HEK293 (cell line): ENCODE measurements around the gene NEIL3.
A peak's percentile ranks its signal among the peaks of the same experiment; 100 is the strongest.

Experiments used
- CTCF ChIA-PET: fragments of 350-600 bp; formaldehyde crosslinking; extraction: SDS; loops from one replicate; lab custom pipeline; 2021; ENCODE audit warnings: antibody characterized with exemption; lab: Yijun Ruan, JAX
- POLR2A ChIA-PET: fragments of 300-600 bp; formaldehyde crosslinking; extraction: SDS; loops from one replicate; lab custom pipeline; 2020; ENCODE audit warnings: antibody characterized with exemption, inconsistent platforms; lab: Yijun Ruan, JAX
- H3K27ac ChIP-seq: fragments of 200-500 bp; sonication (Bioruptor generic); 2 replicates; pipeline ENCODE4 v1.5.1; 2014; ENCODE audit warnings: low read depth, low read length, control low read depth, inconsistent platforms; ENCODE audit errors: extremely low read depth
- H3K36me3 ChIP-seq, 2 experiments: fragments of 200-500 bp in 1 of 2; sonication (Bioruptor generic) in 1 of 2; 1 replicate in 1 of 2; 2 replicates in 1 of 2; pipeline ENCODE4 v1.5.1; 2014 to 2017; ENCODE audit warnings: inconsistent platforms in 2 of 2, low read length in 2 of 2; ENCODE audit not compliant: control insufficient read depth in 2 of 2, insufficient read depth in 1 of 2
- H3K4me1 ChIP-seq: fragments of 200-500 bp; sonication (Bioruptor generic); 2 replicates; pipeline ENCODE4 v1.5.1; 2014; ENCODE audit warnings: mild to moderate bottlenecking, low read length, inconsistent platforms; ENCODE audit not compliant: control insufficient read depth, insufficient read depth
- H3K4me3 ChIP-seq: 2 replicates; pipeline ENCODE4 v1.5.1; 2011; ENCODE audit warnings: low read depth, mild to moderate bottlenecking, control low read depth, low read length, moderate library complexity
- H3K9me3 ChIP-seq: fragments of 200-500 bp; sonication (Bioruptor generic); 2 replicates; pipeline ENCODE4 v1.5.1; 2014; ENCODE audit warnings: low read depth, low read length, inconsistent platforms; ENCODE audit not compliant: control insufficient read depth, insufficient read depth
- GLIS2 ChIP-seq: fragments of 450-650 bp; formaldehyde crosslinking; IDR thresholded peaks from 2 replicates; pipeline ENCODE4 v1.5.1; 2016; ENCODE audit warnings: missing biosample characterization, missing genetic modification characterization
- HOXD13 ChIP-seq: sonication (generic); formaldehyde crosslinking; IDR thresholded peaks from 2 replicates; pipeline ENCODE4 v1.8.0; 2022; ENCODE audit warnings: missing genetic modification reagents, borderline replicate concordance
- OVOL3 ChIP-seq: fragments of 450-650 bp; formaldehyde crosslinking; IDR thresholded peaks from 2 replicates; pipeline ENCODE4 v1.5.1; 2016; ENCODE audit warnings: missing biosample characterization, missing genetic modification characterization
- PRDM1 ChIP-seq: fragments of 450-650 bp; formaldehyde crosslinking; IDR thresholded peaks from 2 replicates; pipeline ENCODE4; 2016; ENCODE audit warnings: missing biosample characterization, missing genetic modification characterization
- RBAK ChIP-seq: fragments of 450-650 bp; formaldehyde crosslinking; IDR thresholded peaks from 2 replicates; pipeline ENCODE4 v1.5.1; 2016; ENCODE audit warnings: missing biosample characterization, missing genetic modification characterization
- REPIN1 ChIP-seq: fragments of 450-650 bp; formaldehyde crosslinking; IDR thresholded peaks from 2 replicates; pipeline ENCODE4 v1.5.1; 2017; ENCODE audit warnings: missing biosample characterization, missing genetic modification characterization, low read depth
- SCRT2 ChIP-seq: fragments of 450-650 bp; formaldehyde crosslinking; IDR thresholded peaks from 2 replicates; pipeline ENCODE4 v1.5.1; 2016; ENCODE audit warnings: missing biosample characterization, missing genetic modification characterization
- SETDB1 ChIP-seq: IDR thresholded peaks from one replicate; pipeline ENCODE4 v1.6.1; 2017; ENCODE audit warnings: mild to moderate bottlenecking, low read length, moderate library complexity, mixed read lengths; ENCODE audit not compliant: insufficient read length
- SP7 ChIP-seq: fragments of 450-650 bp; formaldehyde crosslinking; IDR thresholded peaks from 2 replicates; pipeline ENCODE4 v1.5.1; 2016; ENCODE audit warnings: missing biosample characterization, missing genetic modification characterization
- TRIM28 ChIP-seq: IDR thresholded peaks from 2 replicates; pipeline ENCODE4 v1.6.1; 2011; ENCODE audit warnings: low read length, control low read depth, borderline replicate concordance
- ZBTB21 ChIP-seq: fragments of 450-650 bp; formaldehyde crosslinking; IDR thresholded peaks from 2 replicates; pipeline ENCODE4 v1.5.1; 2017; ENCODE audit warnings: missing biosample characterization, missing genetic modification characterization
- ZFP37 ChIP-seq: fragments of 450-650 bp; formaldehyde crosslinking; IDR thresholded peaks from 2 replicates; pipeline ENCODE4 v1.5.1; 2016; ENCODE audit warnings: missing biosample characterization, missing genetic modification characterization
- ZNF133 ChIP-seq: fragments of 450-650 bp; formaldehyde crosslinking; IDR thresholded peaks from 2 replicates; pipeline ENCODE4 v1.5.1; 2016; ENCODE audit warnings: missing biosample characterization, missing genetic modification characterization
- ZNF138 ChIP-seq: fragments of 450-650 bp; formaldehyde crosslinking; IDR thresholded peaks from 2 replicates; pipeline ENCODE4 v1.5.1; 2016; ENCODE audit warnings: missing biosample characterization, missing genetic modification characterization, borderline replicate concordance
- ZNF140 ChIP-seq: fragments of 450-650 bp; formaldehyde crosslinking; IDR thresholded peaks from 2 replicates; pipeline ENCODE4 v1.5.1; 2016; ENCODE audit warnings: missing biosample characterization, missing genetic modification characterization
- ZNF148 ChIP-seq: fragments of 450-650 bp; formaldehyde crosslinking; IDR thresholded peaks from 2 replicates; pipeline ENCODE4 v1.5.0; 2017; ENCODE audit warnings: missing biosample characterization, missing genetic modification characterization, borderline replicate concordance
- ZNF221 ChIP-seq: fragments of 450-650 bp; formaldehyde crosslinking; IDR thresholded peaks from 2 replicates; pipeline ENCODE4 v1.5.1; 2017; ENCODE audit warnings: missing biosample characterization, missing genetic modification characterization, borderline replicate concordance
- ZNF248 ChIP-seq: fragments of 450-650 bp; formaldehyde crosslinking; IDR thresholded peaks from 2 replicates; pipeline ENCODE4 v1.5.1; 2017; ENCODE audit warnings: missing biosample characterization, missing genetic modification characterization
- ZNF280C ChIP-seq: fragments of 450-650 bp; formaldehyde crosslinking; IDR thresholded peaks from 2 replicates; pipeline ENCODE4 v1.5.1; 2016; ENCODE audit warnings: missing biosample characterization, missing genetic modification characterization
- ZNF302 ChIP-seq: fragments of 450-650 bp; formaldehyde crosslinking; IDR thresholded peaks from 2 replicates; pipeline ENCODE4 v1.5.1; 2016; ENCODE audit warnings: missing biosample characterization, missing genetic modification characterization, low read depth
- ZNF433 ChIP-seq: fragments of 450-650 bp; formaldehyde crosslinking; IDR thresholded peaks from 2 replicates; pipeline ENCODE4 v1.5.1; 2016; ENCODE audit warnings: missing biosample characterization, missing genetic modification characterization, low read depth
- ZNF548 ChIP-seq: fragments of 450-650 bp; formaldehyde crosslinking; IDR thresholded peaks from 2 replicates; pipeline ENCODE4 v1.5.1; 2016; ENCODE audit warnings: missing biosample characterization, missing genetic modification characterization
- ZNF560 ChIP-seq: fragments of 450-650 bp; formaldehyde crosslinking; IDR thresholded peaks from 2 replicates; pipeline ENCODE4 v1.5.1; 2017; ENCODE audit warnings: missing biosample characterization, missing genetic modification characterization, borderline replicate concordance
- ZNF561 ChIP-seq: fragments of 450-650 bp; IDR thresholded peaks from 2 replicates; pipeline ENCODE4 v1.5.1; 2018; ENCODE audit warnings: missing biosample characterization, missing genetic modification characterization, borderline replicate concordance
- ZNF571 ChIP-seq: fragments of 450-650 bp; formaldehyde crosslinking; IDR thresholded peaks from 2 replicates; pipeline ENCODE4 v1.5.0; 2017; ENCODE audit warnings: missing biosample characterization, missing genetic modification characterization
- ZNF610 ChIP-seq: fragments of 450-650 bp; formaldehyde crosslinking; IDR thresholded peaks from 2 replicates; pipeline ENCODE4 v1.5.1; 2016; ENCODE audit warnings: missing biosample characterization, missing genetic modification characterization, borderline replicate concordance
- ZNF621 ChIP-seq: fragments of 450-650 bp; formaldehyde crosslinking; IDR thresholded peaks from 2 replicates; pipeline ENCODE4 v1.5.1; 2017; ENCODE audit warnings: missing biosample characterization, missing genetic modification characterization
- ZNF623 ChIP-seq: fragments of 450-650 bp; formaldehyde crosslinking; IDR thresholded peaks from 2 replicates; pipeline ENCODE4 v1.5.1; 2016; ENCODE audit warnings: missing biosample characterization, missing genetic modification characterization
- ZNF629 ChIP-seq: fragments of 450-650 bp; formaldehyde crosslinking; IDR thresholded peaks from 2 replicates; pipeline ENCODE4 v1.5.1; 2017; ENCODE audit warnings: missing biosample characterization, missing genetic modification characterization
- ZNF677 ChIP-seq: fragments of 450-650 bp; IDR thresholded peaks from 2 replicates; pipeline ENCODE4 v1.5.0; 2018; ENCODE audit warnings: missing biosample characterization, mild to moderate bottlenecking, missing genetic modification characterization, moderate library complexity
- ZNF747 ChIP-seq: fragments of 450-650 bp; formaldehyde crosslinking; IDR thresholded peaks from 2 replicates; pipeline ENCODE4 v1.5.1; 2016; ENCODE audit warnings: missing biosample characterization, missing genetic modification characterization
- ZNF843 ChIP-seq: fragments of 450-650 bp; formaldehyde crosslinking; IDR thresholded peaks from 2 replicates; pipeline ENCODE4 v1.5.1; 2016; ENCODE audit warnings: missing biosample characterization, missing genetic modification characterization
- ZSCAN16 ChIP-seq: fragments of 450-650 bp; formaldehyde crosslinking; IDR thresholded peaks from 2 replicates; pipeline ENCODE4 v1.5.1; 2016; ENCODE audit warnings: missing biosample characterization, missing genetic modification characterization
- ZXDB ChIP-seq: fragments of 450-650 bp; formaldehyde crosslinking; IDR thresholded peaks from 2 replicates; pipeline ENCODE4 v1.5.1; 2016; ENCODE audit warnings: missing biosample characterization, missing genetic modification characterization

NEIL3 gene

GRCh38 chr4:177297785-177298391 lies 11.8 kb upstream of the NEIL3 start:
- H3K4me1 ChIP-seq = no peaks in the 10 kb centered on the region
- ChIA-PET CTCF (no interaction called here), POLR2A (no interaction called here)
- no peak overlapping the region for H3K4me3 ChIP-seq
- peak; percentile 91; the same call in 1 of the 2 replicates for TF ChIP-seq TRIM28
- peak; percentile 88 for TF ChIP-seq SETDB1
- TF ChIP-seq ZNF843 (tag by site-specific recombination) = no peak
- no peak for TF ChIP-seq ZNF248 (tag by site-specific recombination)
- no peak for TF ChIP-seq ZXDB (tag by site-specific recombination)
- no peak for TF ChIP-seq ZNF280C (tag by site-specific recombination)
- TF ChIP-seq ZNF140 = no peak
- H3K36me3 ChIP-seq = no peaks in the 10 kb centered on the region
- no peak overlapping the region for H3K27ac ChIP-seq
- no peaks in the 10 kb centered on the region for H3K9me3 ChIP-seq

- ChIA-PET POLR2A (no interaction called here), CTCF (interaction anchor here (0.7 kb wide), 1 partner anchor 23 kb away, joined by 3 read pairs; no protein-coding TSS in a partner anchor)
- no peaks in the 10 kb centered on the region for H3K4me1 ChIP-seq
These were observed 8.5 kb upstream of the NEIL3 start for GRCh38 chr4:177301126-177301639.

GRCh38 chr4:177302371-177303100 lies 7.1 kb upstream of the NEIL3 start:
- no peaks in the 10 kb centered on the region for H3K36me3 ChIP-seq
- TF ChIP-seq ZNF677 (no peak), OVOL3 (tag by site-specific recombination) (no peak), ZNF548 (no peak), ZNF138 (tag by site-specific recombination) (no peak), ZNF621 (tag by site-specific recombination) (no peak), ZBTB21 (no peak), RBAK (no peak), HOXD13 (CRISPR knock-in tag) (no peak), ZSCAN16 (no peak), ZNF561 (no peak), REPIN1 (tag by site-specific recombination) (no peak), ZNF302 (no peak), SCRT2 (tag by site-specific recombination) (no peak), PRDM1 (tag by site-specific recombination) (no peak), ZNF148 (tag by site-specific recombination) (no peak), ZNF571 (tag by site-specific recombination) (no peak), ZNF133 (tag by site-specific recombination) (no peak), ZNF433 (no peak), GLIS2 (tag by site-specific recombination) (no peak)
- ChIA-PET CTCF (no interaction called here), POLR2A (no interaction called here)
- no peaks in the 10 kb centered on the region for H3K4me1 ChIP-seq
- no peak overlapping the region for H3K4me3 ChIP-seq
- no peaks in the 10 kb centered on the region for H3K9me3 ChIP-seq
- no peak overlapping the region for H3K27ac ChIP-seq

More at GRCh38 chr4:177301126-177301639, 8.5 kb upstream of the NEIL3 start:
- H3K36me3 ChIP-seq = no peaks in the 10 kb centered on the region
- H3K4me3 ChIP-seq = no peak overlapping the region
- no peaks in the 10 kb centered on the region for H3K9me3 ChIP-seq
- H3K27ac ChIP-seq = no peak overlapping the region
- no peak for TF ChIP-seq ZNF221 (tag by site-specific recombination)
- TF ChIP-seq ZFP37 = no peak
- no peak for TF ChIP-seq ZNF747 (tag by site-specific recombination)
- TF ChIP-seq ZNF610 = no peak
- no peak for TF ChIP-seq ZNF623 (tag by site-specific recombination)
- no peak for TF ChIP-seq ZNF560 (tag by site-specific recombination)
- no peak for TF ChIP-seq ZXDB (tag by site-specific recombination)
- TF ChIP-seq ZSCAN16 = no peak
- no peak for TF ChIP-seq SP7 (tag by site-specific recombination)
- TF ChIP-seq ZNF629 (tag by site-specific recombination) = no peak
